GM23248 (cell line): ENCODE data around the gene SFMBT1.

Experiments
- EZH2 ChIP-seq: fragments of 200-600 bp; sonication (generic); IDR thresholded peaks from 2 replicates; pipeline ENCODE4 v1.6.1; 2018; ENCODE audit warnings: antibody characterized with exemption, mild to moderate bottlenecking; ENCODE audit not compliant: insufficient read depth, poor library complexity, severe bottlenecking
- EZH2phosphoT487 ChIP-seq: fragments of 200-600 bp; sonication (generic); IDR thresholded peaks from 2 replicates; pipeline ENCODE4 v1.6.1; 2018; ENCODE audit warnings: antibody characterized with exemption, moderate library complexity, mild to moderate bottlenecking, low read depth; ENCODE audit not compliant: insufficient read depth

- TF ChIP-seq EZH2 (no peak), EZH2phosphoT487 (no peak)
These were observed 959 bp downstream of the SFMBT1 start for GRCh38 chr3:53044711-53045517.
